Psoas muscle (tissue), 8 donors: Measurements from ENCODE around the gene C16orf87. TPM values are rescaled to one million over a fixed set of nuclear protein-coding genes. Genes with fewer than 3 reads are reported as not detected.

Experiments
- ATAC-seq, 4 donors: fragments of 200-7000 bp; cut with Tn5 transposase; one replicate each; pipeline ENCODE4 v1.9.1; 2020; ENCODE audit warnings: moderate library complexity in 3 of 4, mild to moderate bottlenecking in 2 of 4
- DNase-seq, 2 donors: peaks; one replicate each; pipeline ENCODE4 v3.0.0-alpha.2; 2020
- H3K27ac ChIP-seq: fragments of 200-600 bp; one replicate; pipeline ENCODE4 v1.8.0; 2022
- H3K27me3 ChIP-seq, 3 donors: fragments of 200-600 bp in 1 of 3; one replicate each; pipeline versions ENCODE4 v1.6.1 to v1.8.0; 2013 to 2022; ENCODE audit warnings: low read length in 2 of 3, mild to moderate bottlenecking in 2 of 3, moderate library complexity in 1 of 3; ENCODE audit not compliant: insufficient read depth in 3 of 3
- H3K36me3 ChIP-seq, 2 donors: fragments of 200-600 bp in 1 of 2; one replicate each; pipeline versions ENCODE4 v1.6.1 to v1.8.0; 2013 to 2022; ENCODE audit warnings: low read depth in 1 of 2, mild to moderate bottlenecking in 1 of 2, moderate library complexity in 1 of 2; ENCODE audit not compliant: insufficient read depth in 1 of 2
- H3K4me1 ChIP-seq: fragments of 200-600 bp; one replicate; pipeline ENCODE4 v1.8.0; 2022
- H3K4me3 ChIP-seq: fragments of 200-600 bp; one replicate; pipeline ENCODE4 v1.8.0; 2022; ENCODE audit warnings: mild to moderate bottlenecking
- H3K9me3 ChIP-seq: fragments of 200-600 bp; one replicate; pipeline ENCODE4 v1.8.0; 2022
- CTCF ChIP-seq: fragments of 200-600 bp; IDR thresholded peaks from one replicate; pipeline ENCODE4 v1.8.0; 2022; ENCODE audit warnings: antibody characterized with exemption
- WGBS, 3 donors: extraction: QIAGEN DNeasy Blood & Tissue Kit; methylation state at CpG; one replicate each; pipeline versions ENCODE4 v1.1.6 to v1.1.7; 2013; 5-methylcytosine and 5-hydroxymethylcytosine counted together
- intact Hi-C, 2 donors: fragments of 100-400 bp; cut with DNase I; formaldehyde crosslinking; loops; one replicate each; pipeline versions ENCODE4 v1.11.0 to v1.14.2; 2022
- polyA plus RNA-seq, 3 donors: library from polyadenylated mRNA; stranded (reverse); fragments of 200-250 nt; gene quantifications; one replicate each; pipeline ENCODE4 v1.2.3, GENCODE V29; 2013
- total RNA-seq, 4 donors: library from RNA; stranded (reverse); fragmentation: NEBNext Ultra II Directional in 2 of 4; extraction: Animal tissue kit (Norgen Biotek cat#: 25700) in 2 of 4; gene quantifications; one replicate each; pipeline versions ENCODE4 v1.2.1 to v1.2.4, GENCODE V29; 2021 to 2023
- donor health status: healthy with polysubstance abuse.
- donor health status: DM: no; HTN: no; CAD: no; lungs with moderate emphysema.
- donor health status: Bipolar disorder and iron deficiency.
- donor health status: healthy.
- donor health status: DM: yes; HTN: yes; CAD: no.
- donor health status: DM: no; HTN: no; CAD: no.
- donor health status: DM: no; HTN: no; CAD: no.
- donor health status: DM: yes; HTN: yes; CAD: no.

The C16orf87 gene
- total and polyA plus RNA-seq, 7 donors, result 5.8 to 29.4 (median 20.1) TPM

GRCh38 chr16:46797501-46797900, 33.5 kb downstream of the C16orf87 start:
- DNase-seq (no peak), ATAC-seq (no peak)
- Histone ChIP-seq H3K9me3 (peaks cover 29% of the 10 kb centered on the region), H3K27ac (no peak overlapping the region), H3K36me3 (peaks cover 0 to 4% of the 10 kb centered on the region in 2 donors), H3K4me1 (peaks cover 17% of the 10 kb centered on the region), H3K4me3 (no peak overlapping the region), H3K27me3 (no peaks in the 10 kb centered on the region)
- no peak for TF ChIP-seq CTCF
- 95 to 100% (median 98%) methylated on average over 4 of the region's 4 CpGs for WGBS, 3 donors
- intact Hi-C loops, result no loop called here

GRCh38 chr16:46796764-46797269, 34.2 kb downstream of the C16orf87 start:
- intact Hi-C loops, result no loop called here
- DNase-seq (no peak), ATAC-seq (no peak)
- Histone ChIP-seq H3K4me3 (no peak overlapping the region), H3K4me1 (peaks cover 17% of the 10 kb centered on the region), H3K27ac (no peak overlapping the region), H3K36me3 (peaks cover 0 to 4% of the 10 kb centered on the region in 2 donors), H3K9me3 (peaks cover 29% of the 10 kb centered on the region), H3K27me3 (no peaks in the 10 kb centered on the region)
- no peak for TF ChIP-seq CTCF
- WGBS, 3 donors, result 97 to 100% (median 98%) methylated on average over 1 of the region's 1 CpG

GRCh38 chr16:46793841-46794240, 37.1 kb downstream of the C16orf87 start:
- peaks cover 0 to 4% of the 10 kb centered on the region in 2 donors for H3K36me3 ChIP-seq
- ATAC-seq (no peak), DNase-seq (no peak)
- intact Hi-C loops, result no loop called here
- no peak overlapping the region for H3K4me3 ChIP-seq
- no peak overlapping the region for H3K27ac ChIP-seq
- no peak for TF ChIP-seq CTCF
- peaks cover 29% of the 10 kb centered on the region for H3K9me3 ChIP-seq
- H3K27me3 ChIP-seq, result no peaks in the 10 kb centered on the region
- peaks cover 1% of the 10 kb centered on the region for H3K4me1 ChIP-seq
- 94 to 99% (median 96%) methylated on average over 1 of the region's 1 CpG for WGBS, 3 donors

- no peak for DNase-seq
- intact Hi-C loops, result no loop called here
Observed at GRCh38 chr16:46790599-46791270, 40.2 kb downstream of the C16orf87 start.

More at GRCh38 chr16:46790599-46791270, 40.2 kb downstream of the C16orf87 start:
- ATAC-seq, result peak in 1 of 4 donors; percentile 5
- peak overlapping the region; percentile 76 for H3K4me3 ChIP-seq
- 75 to 83% (median 76%) methylated on average over 8 of the region's 8 CpGs for WGBS, 3 donors
- H3K36me3 ChIP-seq, result no peaks in the 10 kb centered on the region
- peaks cover 18% of the 10 kb centered on the region for H3K9me3 ChIP-seq
- H3K4me1 ChIP-seq, result peaks cover 2% of the 10 kb centered on the region
- H3K27ac ChIP-seq, result peak overlapping the region; percentile 39
- TF ChIP-seq CTCF, result no peak
- no peaks in the 10 kb centered on the region for H3K27me3 ChIP-seq
